Stimulated activated CD8-positive, alpha-beta memory T cell treated with anti-CD3 and anti-CD28 coated beads, Interleukin-12 subunit alpha, Interleukin-12 subunit beta, amount 100 ng/mL, for 1 hour (primary cell): ENCODE results near the gene ALKBH4.
"Not testable (repeated sequence)": the region's sequence is repeated elsewhere in the genome, so short reads cannot be mapped to it uniquely, and the experiment has no call there.

Experiments used
- DNase-seq: peaks from one replicate; pipeline ENCODE4 v3.0.0-alpha.2; 2020; ENCODE audit warnings: low read depth

Gene ALKBH4

GRCh38 chr7:102426268-102427018, 38.2 kb downstream of the ALKBH4 start:
- DNase-seq: peak; percentile 45

- DNase-seq: peak; percentile 79
Observed at GRCh38 chr7:102425639-102426267, 38.9 kb downstream of the ALKBH4 start.

- DNase-seq: no peak
Observed at GRCh38 chr7:102424787-102425218, 39.9 kb downstream of the ALKBH4 start.

- no peak for DNase-seq
Observed at GRCh38 chr7:102424129-102424551, 40.5 kb downstream of the ALKBH4 start.

- no peak for DNase-seq
Observed at GRCh38 chr7:102421706-102422240, 42.9 kb downstream of the ALKBH4 start.

- no peak for DNase-seq
Observed at GRCh38 chr7:102418592-102418991, 46.1 kb downstream of the ALKBH4 start.

GRCh38 chr7:102417105-102417504, 47.6 kb downstream of the ALKBH4 start:
- DNase-seq: no peak

- DNase-seq: no peak
Observed at GRCh38 chr7:102416406-102416805, 48.3 kb downstream of the ALKBH4 start.

GRCh38 chr7:102415685-102416225, 48.9 kb downstream of the ALKBH4 start:
- DNase-seq: no peak

- DNase-seq: no peak
Observed at GRCh38 chr7:102413611-102414010, 51.1 kb downstream of the ALKBH4 start.

GRCh38 chr7:102413091-102413490, 51.6 kb downstream of the ALKBH4 start:
- DNase-seq: no peak

- DNase-seq: no peak
Observed at GRCh38 chr7:102412548-102412947, 52.1 kb downstream of the ALKBH4 start.

GRCh38 chr7:102410918-102411317, 53.7 kb downstream of the ALKBH4 start:
- no peak for DNase-seq

- DNase-seq: no peak
Observed at GRCh38 chr7:102410123-102410522, 54.5 kb downstream of the ALKBH4 start.

- DNase-seq: no peak
Observed at GRCh38 chr7:102409340-102409739, 55.3 kb downstream of the ALKBH4 start.

- DNase-seq: not testable (repeated sequence)
Observed at GRCh38 chr7:102408530-102408929, 56.1 kb downstream of the ALKBH4 start.

GRCh38 chr7:102407910-102408309, 56.8 kb downstream of the ALKBH4 start:
- DNase-seq: no peak
